ENCODE measurements around the gene TIMP2. TPM values are rescaled to one million over a fixed set of nuclear protein-coding genes. Genes with fewer than 3 reads are reported as not detected.
"Not testable (repeated sequence)": the region's sequence is repeated elsewhere in the genome, so short reads cannot be mapped to it uniquely, and the experiment has no call there.

The TIMP2 gene
- total RNA-seq, 1 donor from 2014 or later = 322 TPM

DNA sequence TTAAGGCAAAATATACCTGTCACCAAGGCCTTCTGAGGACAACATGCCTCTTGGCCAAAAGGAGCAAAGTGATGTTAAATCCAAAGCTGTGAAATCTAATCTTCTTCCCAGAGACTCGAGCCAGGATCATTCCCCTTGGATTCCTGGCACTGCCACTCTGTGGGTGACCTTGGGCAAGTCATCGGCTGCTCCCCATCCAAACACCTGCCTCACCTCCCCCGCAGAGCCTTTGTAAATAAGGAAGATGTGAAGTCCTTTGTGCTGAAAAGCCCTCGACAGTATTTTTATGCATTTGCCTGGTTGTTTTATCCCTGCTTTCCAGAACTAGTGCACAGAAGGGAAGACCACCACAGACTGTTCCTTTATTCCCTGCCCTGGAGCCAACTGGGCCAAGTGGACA is 16.8 kb downstream of the TIMP2 start:
- no peak for DNase-seq (ENCODE audit: extremely low read depth, low read depth, low spot score)

DNA sequence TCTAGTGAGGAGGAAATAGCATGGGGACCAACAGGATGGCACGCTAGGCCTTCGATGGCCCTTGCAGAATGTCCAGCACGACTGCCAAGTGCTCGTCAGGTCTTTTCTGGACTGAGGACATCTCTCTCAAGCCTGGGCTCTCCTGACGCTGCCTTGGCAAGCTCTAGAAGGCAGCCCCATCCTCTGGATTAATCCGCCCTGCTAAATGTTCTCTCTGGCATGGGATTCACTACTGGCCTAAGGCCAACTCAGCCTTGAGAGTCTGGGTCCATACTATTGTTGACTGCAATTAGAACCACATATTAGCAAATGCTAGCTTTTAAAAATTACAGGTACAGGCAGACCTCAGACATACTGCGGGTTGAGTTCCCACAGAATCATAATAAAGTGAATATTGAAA is 19.6 kb downstream of the TIMP2 start:
- DNase-seq (ENCODE audit: extremely low read depth, low read depth, low spot score) = no peak

DNA sequence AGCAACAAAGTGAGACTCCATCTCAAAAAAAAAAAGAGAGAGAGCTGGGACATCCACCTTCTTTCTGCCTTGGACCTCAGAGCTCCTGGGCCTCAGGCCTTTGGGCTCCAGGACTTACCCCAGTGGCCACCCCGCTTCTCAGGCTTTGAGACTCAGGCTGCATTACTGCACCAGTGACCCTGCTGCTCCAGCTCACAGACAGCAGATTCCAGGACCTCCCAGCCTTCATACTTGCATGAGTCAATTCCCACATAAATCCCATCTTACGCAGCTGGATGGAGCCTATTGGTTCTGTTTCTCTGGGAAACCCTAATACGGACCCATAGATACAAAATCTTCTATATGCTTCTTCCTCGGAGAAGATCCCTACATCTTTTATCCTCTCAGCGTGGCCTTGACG is 20.1 kb downstream of the TIMP2 start:
- DNase-seq (ENCODE audit: extremely low read depth, low read depth, low spot score) = no peak

DNA sequence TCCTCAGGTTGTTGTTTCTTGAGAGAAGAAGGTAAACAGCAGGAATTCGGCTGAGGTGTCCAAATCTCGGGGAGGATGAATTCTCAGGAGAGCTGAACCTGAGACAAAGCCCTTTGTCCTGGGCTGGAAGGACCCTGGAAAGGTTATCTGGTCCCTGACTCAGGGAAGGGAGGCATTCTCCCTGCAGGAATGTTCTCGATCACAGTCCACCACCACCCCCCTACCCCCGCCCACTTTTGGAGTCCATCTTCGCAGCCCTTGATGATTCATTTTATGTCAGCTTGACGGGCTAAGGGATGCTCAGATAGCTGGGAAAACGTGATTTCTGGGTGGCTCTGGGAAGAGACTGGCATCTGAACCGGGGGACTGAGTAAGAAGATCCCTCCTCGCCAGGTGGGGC is 20.8 kb downstream of the TIMP2 start:
- DNase-seq (ENCODE audit: extremely low read depth, low read depth, low spot score) = no peak

DNA sequence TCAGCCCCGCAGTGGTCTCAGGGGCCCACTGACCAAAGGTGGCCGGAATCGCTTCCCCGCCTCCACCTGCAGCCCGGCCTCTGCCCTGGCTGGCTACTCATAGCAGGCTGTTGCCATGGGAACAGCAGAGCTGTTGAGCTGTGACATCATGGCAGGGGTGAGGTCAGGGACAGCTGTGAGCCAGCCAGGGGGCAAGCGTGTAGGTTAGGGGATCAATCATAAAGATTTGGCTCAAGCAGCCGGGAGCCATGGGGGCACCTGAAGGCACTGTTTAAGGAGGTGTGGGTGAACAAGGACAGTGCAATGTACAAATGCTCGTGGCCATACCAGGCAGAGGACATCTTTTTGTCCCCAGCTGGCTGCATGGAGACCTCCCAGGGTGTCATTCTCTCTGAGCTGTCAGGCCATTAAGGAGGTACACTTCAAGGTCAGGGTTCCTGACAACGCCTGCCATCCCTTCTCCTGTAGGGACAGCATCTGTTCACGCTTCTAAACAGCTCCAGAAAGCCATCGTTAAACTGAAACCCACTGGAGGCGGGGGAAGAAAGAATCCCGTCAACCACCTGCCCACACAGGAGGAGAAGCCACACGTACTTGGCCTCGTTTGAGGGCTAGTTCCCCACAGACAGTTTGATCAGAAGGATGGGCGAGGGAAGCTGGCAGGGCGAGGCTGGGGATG is 21.9 kb downstream of the TIMP2 start, which contains the start of gene CEP295NL:
CEP295NL (minus strand) TSS at position 101 of the 679 bp plus-strand sequence. CDS start 1,373 bp downstream, outside the sequence.
- no peak for DNase-seq (ENCODE audit: extremely low read depth, low read depth, low spot score)

DNA sequence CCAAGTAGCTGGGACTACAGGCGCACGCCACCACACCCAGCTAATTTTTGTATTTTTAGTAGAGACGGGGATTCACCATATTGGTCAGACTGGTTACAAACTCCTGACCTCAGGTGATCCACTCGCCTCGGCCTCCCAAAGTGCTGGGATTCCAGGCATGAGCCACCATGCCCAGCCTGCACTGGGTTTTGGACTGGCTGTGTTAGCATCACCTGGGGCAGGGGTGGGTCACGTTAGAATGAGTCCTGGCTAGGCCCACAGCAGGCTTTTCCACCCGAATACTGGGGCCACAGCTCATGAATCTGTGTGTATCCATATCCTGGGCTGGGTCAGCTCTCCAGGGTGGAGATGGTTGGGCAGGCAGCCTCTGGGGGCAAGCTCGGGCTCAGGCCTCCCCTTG is 23.0 kb downstream of the TIMP2 start:
- DNase-seq (ENCODE audit: extremely low read depth, low read depth, low spot score) = not testable (repeated sequence)

DNA sequence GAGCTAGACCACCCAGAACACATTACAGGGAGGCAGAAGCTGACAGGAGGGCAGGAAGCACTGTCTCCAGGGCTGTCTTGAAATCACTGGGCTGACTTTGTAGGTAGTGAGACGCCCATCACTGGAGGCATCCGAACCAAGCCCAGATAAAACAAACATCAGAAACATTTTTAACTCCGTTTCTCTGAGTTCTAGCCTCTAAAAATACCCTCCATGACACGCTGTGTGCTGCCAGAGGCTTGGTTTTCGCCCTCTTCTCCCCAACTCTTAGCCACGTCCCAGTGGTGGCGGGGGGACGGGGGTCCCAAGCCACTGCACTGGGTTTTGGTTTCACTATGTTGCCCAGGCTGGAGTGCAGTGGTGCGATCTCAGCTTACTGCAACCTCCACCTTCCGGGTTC is 23.4 kb downstream of the TIMP2 start:
- no peak for DNase-seq (ENCODE audit: extremely low read depth, low read depth, low spot score)

DNA sequence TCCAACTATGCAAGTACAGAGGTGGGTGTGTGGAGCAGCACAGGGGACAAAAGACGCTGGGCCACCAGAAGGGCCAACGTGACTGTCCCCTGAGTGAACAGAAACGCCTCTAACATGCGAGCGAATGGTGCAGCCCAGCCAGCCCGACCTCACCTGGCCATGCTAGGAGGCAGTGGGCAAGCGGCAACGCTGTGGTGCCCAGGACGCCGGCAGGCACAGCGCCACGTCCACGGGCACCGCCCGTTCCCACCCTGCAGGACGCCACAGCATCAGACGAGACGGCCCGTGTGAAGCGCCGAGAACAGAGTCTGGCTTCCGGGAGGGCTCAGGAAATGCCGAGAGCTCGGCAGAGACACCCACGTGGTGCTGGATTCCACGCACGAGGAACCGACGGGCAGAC is 24.4 kb downstream of the TIMP2 start:
- DNase-seq (ENCODE audit: extremely low read depth, low read depth, low spot score) = no peak

DNA sequence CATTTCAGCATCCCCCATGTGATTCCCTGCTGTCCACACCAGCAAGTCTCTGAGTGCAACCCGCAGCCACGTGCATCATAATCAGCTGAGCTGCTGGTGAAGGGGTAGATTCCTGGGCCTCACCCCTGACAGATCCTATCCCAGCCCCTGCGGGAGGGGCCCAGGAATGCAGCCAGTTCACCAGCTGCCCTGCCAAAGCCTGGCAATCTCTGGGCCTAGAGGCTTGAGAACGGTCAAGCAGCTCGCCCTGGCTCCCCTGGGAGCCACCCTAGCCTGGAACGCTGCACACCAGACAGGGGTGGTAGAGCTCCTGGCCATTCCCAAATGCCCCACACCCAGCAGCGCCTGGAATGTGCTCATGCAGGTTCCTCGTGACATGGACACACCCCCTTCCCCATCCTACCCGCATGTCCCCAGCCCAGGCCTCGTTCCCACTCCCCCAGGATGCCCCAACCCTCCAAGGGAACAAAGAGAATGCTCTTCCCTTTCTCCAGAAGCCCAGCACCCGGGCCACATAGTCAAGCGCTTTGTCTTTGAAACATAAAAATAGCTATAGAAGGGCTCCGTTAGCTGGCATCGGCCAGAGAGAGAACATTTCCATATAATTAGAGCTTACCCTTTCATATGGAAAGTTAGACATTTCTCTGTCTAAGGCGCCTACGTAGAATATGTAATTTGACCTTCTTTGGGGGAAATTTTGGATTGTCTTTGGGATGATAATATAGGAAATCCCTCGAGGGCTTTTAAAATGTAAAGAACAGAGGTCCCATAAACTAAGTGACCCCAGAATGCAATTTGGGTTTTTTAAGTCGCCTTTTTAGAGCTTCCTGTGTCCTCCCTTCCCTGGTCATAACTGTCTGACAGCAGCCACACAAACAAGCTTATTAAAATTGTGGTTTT is 25.6 kb downstream of the TIMP2 start:
- no peak for DNase-seq (ENCODE audit: extremely low read depth, low read depth, low spot score)

DNA sequence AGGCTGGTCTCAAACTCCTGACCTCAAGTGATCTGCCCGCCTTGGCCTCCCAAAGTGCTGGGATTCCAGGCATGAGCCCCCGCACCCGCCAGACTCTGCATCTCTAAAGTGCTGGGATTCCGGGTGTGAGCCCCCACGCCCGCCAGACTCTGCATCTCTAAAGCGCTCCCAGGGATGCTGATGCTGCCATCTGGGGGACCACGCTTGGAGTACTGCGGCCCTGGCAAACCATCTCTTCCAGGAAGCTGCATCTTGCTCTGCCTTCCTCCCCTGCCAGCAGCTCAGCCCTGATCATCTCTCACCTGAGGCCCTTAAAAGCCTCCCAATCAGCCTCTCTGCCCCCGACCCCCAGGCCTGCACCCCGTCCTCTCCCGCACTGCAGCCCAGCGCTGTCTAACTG is 26.2 kb downstream of the TIMP2 start:
- no peak for DNase-seq (ENCODE audit: extremely low read depth, low read depth, low spot score)

DNA sequence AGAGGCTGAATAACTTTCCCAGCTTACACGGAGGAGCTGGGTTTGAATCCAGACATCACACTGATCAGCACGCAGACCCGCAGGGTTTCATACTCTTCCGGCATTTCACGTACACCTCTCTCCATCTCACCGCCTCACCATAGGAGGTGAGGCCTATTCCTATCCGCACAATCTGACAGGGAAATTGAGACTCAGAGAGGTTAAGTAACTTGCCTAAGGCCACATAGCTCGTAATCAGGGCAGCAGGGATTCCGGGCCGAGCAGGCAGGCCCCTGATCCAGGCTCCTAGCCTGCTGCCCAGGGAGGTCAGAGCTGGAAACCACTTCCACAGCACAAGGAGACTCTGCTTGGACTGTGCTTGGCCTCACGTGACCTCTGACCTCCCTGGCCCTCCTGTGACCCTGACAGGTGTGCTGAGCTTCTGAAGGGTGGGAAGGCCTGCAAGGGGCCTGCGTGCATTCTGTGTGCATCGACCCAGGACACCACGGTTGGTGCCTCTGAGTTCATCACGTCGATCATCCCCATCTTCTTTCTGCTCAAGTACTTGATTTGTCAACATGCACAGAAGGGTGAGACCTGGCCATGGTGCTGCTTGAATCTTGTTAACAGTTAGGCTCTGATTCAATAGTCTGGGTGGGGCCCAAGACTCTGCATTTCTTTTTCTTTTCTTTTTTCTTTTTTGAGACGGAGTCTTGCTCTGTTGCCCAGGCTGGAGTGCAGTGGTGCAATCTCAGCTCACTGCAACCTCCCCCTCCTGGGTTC is 26.9 kb downstream of the TIMP2 start:
- DNase-seq (ENCODE audit: extremely low read depth, low read depth, low spot score) = no peak

DNA sequence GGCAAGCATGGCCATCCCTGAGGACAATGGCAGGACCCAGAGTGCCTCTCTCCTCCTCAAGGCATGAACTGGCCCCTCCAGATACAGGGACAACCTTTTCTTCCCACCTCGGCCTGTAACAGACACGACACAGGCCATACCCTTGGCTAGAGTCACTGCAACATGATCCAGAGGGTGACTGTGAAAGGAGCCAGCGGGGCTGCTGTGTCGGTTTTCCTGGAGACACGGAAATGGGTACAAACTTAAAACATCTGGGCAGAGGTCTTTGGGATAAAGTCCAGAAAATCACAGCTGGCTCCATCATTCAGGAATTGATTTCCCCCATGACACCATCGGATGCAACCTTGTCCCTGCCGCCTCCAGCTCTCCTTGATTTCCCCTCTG is 27.5 kb downstream of the TIMP2 start:
- DNase-seq (ENCODE audit: extremely low read depth, low read depth, low spot score) = no peak

DNA sequence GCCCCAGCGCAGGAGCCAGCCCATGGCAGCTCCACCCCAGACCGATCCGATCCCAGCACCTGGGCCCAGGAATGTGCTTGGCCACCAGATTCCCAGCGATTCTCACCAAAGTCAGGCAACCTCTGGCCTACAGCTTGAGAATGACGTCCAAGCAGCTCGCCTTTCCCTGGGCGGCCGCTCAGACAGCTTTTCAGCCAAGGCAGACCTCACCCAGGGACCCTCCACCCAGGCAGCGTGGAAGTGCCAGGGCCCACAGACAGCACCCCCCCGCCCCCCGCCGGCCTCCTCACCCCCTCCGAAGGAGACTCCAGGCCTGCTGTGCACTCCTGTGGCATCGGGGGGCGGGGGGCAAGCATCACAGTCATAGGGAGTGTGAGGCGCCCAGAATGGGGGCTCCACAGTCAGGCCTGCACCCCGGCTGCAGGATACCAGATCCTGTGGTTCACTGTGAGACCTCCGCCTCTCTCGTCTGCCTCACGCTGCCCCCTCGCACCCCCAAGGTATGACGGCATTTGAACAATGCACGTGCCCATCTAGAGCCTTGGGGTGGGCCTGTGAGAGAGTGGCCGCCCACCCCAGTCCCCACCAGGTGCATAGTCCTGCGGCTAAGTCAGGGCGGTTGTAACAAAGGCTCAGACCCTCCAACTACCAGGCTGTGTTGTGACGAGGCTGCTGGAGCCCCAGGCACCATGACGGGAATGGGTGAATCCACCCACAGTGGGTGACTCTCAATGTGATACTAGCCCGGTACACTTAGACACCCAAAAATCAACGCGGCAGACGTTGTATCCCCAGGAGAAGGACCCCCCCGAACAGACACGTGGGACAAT is 28.1 kb downstream of the TIMP2 start:
- no peak for DNase-seq (ENCODE audit: extremely low read depth, low read depth, low spot score)

DNA sequence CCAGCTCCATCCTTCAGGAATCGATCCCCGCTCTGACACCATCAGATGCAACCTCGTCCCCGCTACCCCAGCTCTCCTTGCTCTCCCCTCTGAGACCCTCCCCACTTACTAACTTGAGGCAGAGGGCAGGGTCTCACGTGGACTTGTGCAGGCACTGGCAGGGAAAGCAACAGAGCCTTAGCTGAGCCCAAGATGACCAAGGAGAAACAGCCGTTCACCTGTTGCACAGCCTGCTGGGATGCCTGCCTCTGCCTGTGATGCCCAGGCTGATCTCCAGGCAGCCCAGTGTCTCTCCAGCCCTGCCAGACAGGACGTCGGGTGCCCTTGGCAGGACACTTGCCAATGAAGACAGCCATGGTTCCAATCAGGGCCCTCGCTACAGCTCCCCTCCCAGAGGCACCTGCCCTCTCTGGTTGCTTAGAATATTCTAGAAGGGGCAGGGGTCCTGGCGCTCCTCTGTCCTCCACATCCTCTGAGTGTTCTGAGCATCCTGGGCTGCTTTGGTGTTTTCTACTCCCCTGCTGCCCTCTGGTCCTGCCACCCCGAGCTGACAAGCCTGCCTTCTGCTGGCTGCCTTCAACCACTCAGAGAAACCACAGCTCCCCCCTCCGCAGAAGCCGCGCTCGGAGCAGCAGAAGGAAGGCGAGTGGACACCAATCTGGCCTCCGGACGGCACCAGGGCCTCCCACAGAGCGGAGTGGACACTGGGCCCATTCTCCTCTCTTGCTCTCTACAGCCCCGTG is 28.9 kb downstream of the TIMP2 start:
- no peak for DNase-seq (ENCODE audit: extremely low read depth, low read depth, low spot score)

DNA sequence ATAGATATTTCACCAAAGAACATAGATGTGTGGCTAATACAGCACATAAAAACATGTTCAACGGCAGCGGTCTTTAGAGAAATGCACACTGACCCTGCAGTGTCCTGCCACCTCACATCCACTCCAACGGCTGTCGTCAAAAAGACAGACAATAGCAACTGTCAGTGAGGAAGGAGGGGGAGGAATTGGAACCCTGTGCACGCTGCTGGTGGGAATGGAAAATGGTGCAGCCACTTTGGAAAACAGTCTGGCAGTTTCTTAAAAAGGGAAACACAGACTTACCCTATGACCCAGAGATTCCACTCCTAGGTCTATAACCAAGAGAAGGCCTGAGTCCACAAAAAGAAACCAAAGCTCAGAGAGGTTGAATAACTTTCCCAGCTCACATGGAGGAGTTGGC is 29.9 kb downstream of the TIMP2 start:
- DNase-seq (ENCODE audit: extremely low read depth, low read depth, low spot score) = no peak

DNA sequence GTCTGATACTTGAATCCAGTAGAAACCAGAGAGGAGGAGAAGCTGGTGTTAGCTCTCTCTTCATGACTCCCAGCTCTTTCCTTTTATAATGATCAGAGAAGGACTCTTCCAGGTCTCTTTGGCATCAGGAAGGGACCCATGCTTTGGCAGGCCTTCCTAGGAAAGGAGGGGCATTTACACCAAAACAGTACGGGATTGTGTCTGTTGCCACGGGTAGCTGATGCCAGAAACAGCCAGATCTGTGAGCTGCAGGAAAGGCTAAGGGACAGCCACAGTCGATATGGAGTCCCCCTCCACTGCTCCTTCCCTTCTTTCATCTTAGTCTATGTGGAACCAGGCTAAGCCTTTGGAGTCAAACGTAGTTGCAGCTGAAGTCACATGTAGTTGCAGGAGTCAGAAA is 31.5 kb downstream of the TIMP2 start:
- DNase-seq (ENCODE audit: extremely low read depth, low read depth, low spot score) = no peak

DNA sequence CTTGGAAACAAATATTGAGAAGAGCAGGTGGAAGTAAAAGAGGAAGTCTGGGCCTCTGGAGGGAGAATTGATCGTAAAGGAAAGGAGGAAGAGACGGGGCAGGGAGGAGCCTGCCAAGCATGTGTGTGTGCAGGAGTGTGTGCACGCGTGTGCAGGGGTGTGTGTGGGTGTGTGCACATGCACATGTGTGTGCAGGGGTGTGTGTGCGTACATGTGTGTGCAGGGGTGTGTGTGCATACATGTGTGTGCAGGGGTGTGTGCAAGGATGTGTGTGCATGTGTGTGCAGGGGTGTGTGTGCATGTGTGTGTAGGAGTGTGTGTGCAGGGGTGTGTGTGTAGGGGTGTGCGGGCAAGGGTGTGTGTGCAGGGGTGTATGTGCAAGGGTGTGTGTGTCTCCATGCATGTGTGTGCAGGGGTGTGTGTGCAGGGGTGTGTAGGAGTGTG is 32.2 kb downstream of the TIMP2 start:
- DNase-seq (ENCODE audit: extremely low read depth, low read depth, low spot score) = no peak

DNA sequence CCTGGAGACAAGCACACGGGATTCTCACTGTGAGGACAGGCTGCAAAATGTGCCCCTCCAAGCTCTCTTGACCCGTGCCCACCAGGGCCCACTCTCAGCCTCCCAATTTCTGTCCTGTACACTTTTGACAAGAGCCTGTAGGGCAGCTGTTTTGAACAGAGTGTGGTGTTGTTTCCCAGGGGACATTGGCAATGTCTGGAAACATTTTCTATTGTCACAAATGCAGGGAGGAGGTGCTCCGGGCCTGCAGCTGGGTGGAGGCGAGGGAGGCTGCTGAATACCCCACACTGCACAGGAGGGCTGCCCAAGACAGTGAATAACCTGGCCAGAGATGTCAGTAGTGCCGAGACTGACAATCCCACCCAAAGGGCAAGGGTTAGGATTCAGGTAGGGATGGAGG is 32.7 kb downstream of the TIMP2 start:
- DNase-seq (ENCODE audit: extremely low read depth, low read depth, low spot score) = no peak

DNA sequence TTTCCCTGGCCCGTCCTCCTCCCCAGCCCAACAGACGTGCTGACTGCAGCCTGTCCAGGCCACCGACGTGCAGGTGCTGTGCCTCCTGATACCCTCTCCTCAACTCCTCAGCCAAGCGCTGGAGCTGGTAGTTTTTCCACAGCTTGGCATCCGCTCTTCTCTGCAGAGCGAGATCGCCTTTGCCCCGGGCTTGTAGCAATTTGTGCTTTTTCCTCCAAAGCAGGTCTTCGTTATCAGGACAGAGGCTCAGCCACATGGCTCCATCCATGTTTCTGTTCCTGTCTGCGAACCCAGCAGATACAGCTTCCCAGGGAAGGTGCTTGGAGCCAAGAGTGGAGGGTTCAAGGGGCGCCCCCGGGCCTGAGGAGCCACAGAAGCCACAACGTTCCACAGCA is 33.1 kb downstream of the TIMP2 start:
- no peak for DNase-seq (ENCODE audit: extremely low read depth, low read depth, low spot score)

Measured in glomerular endothelial cell (primary cell).